ENCODE results near the gene CCNO.

The CCNO gene

GRCh38 chr5:55232985-55233928 lies at the start of gene CCNO:
CCNO (minus strand) TSS chr5:55233608; CDS start chr5:55233523, 85 bp downstream.
- DNase-seq, result peak; percentile 60

- no peak for DNase-seq
Measured at GRCh38 chr5:55278778-55279177, 45.4 kb upstream of the CCNO start.

- no peak for DNase-seq
Measured at GRCh38 chr5:55276771-55277170, 43.4 kb upstream of the CCNO start.

GRCh38 chr5:55258339-55258738 lies 24.9 kb upstream of the CCNO start:
- DNase-seq, result no peak

- DNase-seq, result no peak
Measured at GRCh38 chr5:55254802-55255201, 21.4 kb upstream of the CCNO start.

- DNase-seq, result no peak
Measured at GRCh38 chr5:55250064-55250463, 16.7 kb upstream of the CCNO start.

GRCh38 chr5:55241746-55242145 lies 8.3 kb upstream of the CCNO start:
- peak; percentile 11 for DNase-seq

GRCh38 chr5:55236800-55237199 lies 3.4 kb upstream of the CCNO start:
- no peak for DNase-seq

- peak; percentile 53 for DNase-seq
Measured at GRCh38 chr5:55234121-55234700, 803 bp upstream of the CCNO start.

GRCh38 chr5:55232271-55232984 lies 980 bp downstream of the CCNO start:
- DNase-seq, result no peak

- no peak for DNase-seq
Measured at GRCh38 chr5:55231919-55232270, 1.5 kb downstream of the CCNO start.

GRCh38 chr5:55231029-55231918 lies 2.1 kb downstream of the CCNO start:
- no peak for DNase-seq

- no peak for DNase-seq
Measured at GRCh38 chr5:55230086-55230629, 3.2 kb downstream of the CCNO start.

- no peak for DNase-seq
Measured at GRCh38 chr5:55227664-55228430, 5.6 kb downstream of the CCNO start.

- DNase-seq, result peak; percentile 49
Measured at GRCh38 chr5:55226934-55227663, 6.3 kb downstream of the CCNO start, which contains the start of gene MCIDAS. MCIDAS (minus strand) TSS chr5:55227315; CDS start chr5:55227138, 177 bp downstream.

GRCh38 chr5:55226027-55226933 lies 7.1 kb downstream of the CCNO start:
- DNase-seq, result peak; percentile 57

GRCh38 chr5:55225346-55225745 lies 8.1 kb downstream of the CCNO start:
- DNase-seq, result no peak

GRCh38 chr5:55223812-55224240 lies 9.6 kb downstream of the CCNO start:
- no peak for DNase-seq

- DNase-seq, result no peak
Measured at GRCh38 chr5:55222985-55223811, 10.2 kb downstream of the CCNO start.
